K562 (cell line): Measurements from ENCODE around the gene FSIP2. TPM values are rescaled to one million over a fixed set of nuclear protein-coding genes. Genes with fewer than 3 reads are reported as not detected.

Experiments
- C11orf30 ChIP-seq: fragments of 450-650 bp; IDR thresholded peaks from 2 replicates; pipeline ENCODE4 v1.6.1; 2016; ENCODE audit warnings: low read depth, mild to moderate bottlenecking
- CREM ChIP-seq: IDR thresholded peaks from 2 replicates; pipeline ENCODE4 v1.6.1; 2014; ENCODE audit warnings: antibody characterized with exemption, low read depth
- CTCF ChIP-seq, 3 experiments: IDR thresholded peaks in 2 of 3; conservative IDR thresholded peaks in 1 of 3; 2 replicates each; pipeline ENCODE4 v1.5.1; 2011 to 2012; ENCODE audit warnings: low read length in 3 of 3, mild to moderate bottlenecking in 3 of 3, control low read depth in 2 of 3, improper control_type of control experiment in 1 of 3, inconsistent platforms in 1 of 3, low read depth in 1 of 3, mixed read lengths in 1 of 3, moderate library complexity in 1 of 3; ENCODE audit not compliant: insufficient read depth in 2 of 3
- FOXK1 ChIP-seq: sonication (generic); formaldehyde crosslinking; IDR thresholded peaks from 2 replicates; pipeline ENCODE4 v1.8.0; 2022; ENCODE audit warnings: missing genetic modification reagents, mild to moderate bottlenecking, borderline replicate concordance
- IFI16 ChIP-seq: fragments of 250-450 bp; sonication (Bioruptor Pico); IDR thresholded peaks from 2 replicates; pipeline ENCODE4 v2.1.2; 2022; ENCODE audit warnings: mild to moderate bottlenecking, inconsistent platforms
- MAFG ChIP-seq: fragments of 450-650 bp; conservative IDR thresholded peaks from 2 replicates; pipeline ENCODE4 v1.6.1; 2016; ENCODE audit warnings: missing genetic modification characterization, missing compliant biosample characterization
- PHB ChIP-seq: fragments of 250-450 bp; sonication (Bioruptor Pico); IDR thresholded peaks from 2 replicates; pipeline ENCODE4 v1.5.0; 2021
- RB1 ChIP-seq: fragments of 450-650 bp; IDR thresholded peaks from 2 replicates; pipeline ENCODE4 v1.6.1; 2017; ENCODE audit warnings: low read depth, mild to moderate bottlenecking
- RBM22 ChIP-seq: fragments of 200-400 bp; formaldehyde crosslinking; IDR thresholded peaks from 2 replicates; pipeline ENCODE4 v1.6.1; 2018; ENCODE audit warnings: low read length, low read depth; ENCODE audit not compliant: poor library complexity, severe bottlenecking
- TCF3 ChIP-seq: sonication (generic); formaldehyde crosslinking; IDR thresholded peaks from 2 replicates; pipeline ENCODE4 v1.4.0; 2020; ENCODE audit warnings: mild to moderate bottlenecking, missing genetic modification reagents
- TRIM25 ChIP-seq: fragments of 450-650 bp; IDR thresholded peaks from 2 replicates; pipeline ENCODE4 v1.7.0; 2016; ENCODE audit warnings: borderline replicate concordance
- ZBTB11 ChIP-seq, 3 experiments: fragments of 200-800 bp in 1 of 3; fragments of 250-450 bp in 1 of 3; fragments of 450-650 bp in 1 of 3; sonication (Bioruptor Pico) in 1 of 3; sonication (Bioruptor generic) in 1 of 3; formaldehyde crosslinking in 1 of 3; IDR thresholded peaks; 2 replicates each; pipeline versions ENCODE4 v1.6.1 to v1.8.0; 2016 to 2022; ENCODE audit warnings: mild to moderate bottlenecking in 2 of 3, missing genetic modification characterization in 2 of 3, missing compliant biosample characterization in 1 of 3, moderate library complexity in 1 of 3
- ZBTB34 ChIP-seq: fragments of 250-450 bp; sonication (Bioruptor Pico); IDR thresholded peaks from 2 replicates; pipeline ENCODE4 v1.8.0; 2021; ENCODE audit warnings: mild to moderate bottlenecking, moderate library complexity
- ZBTB9 ChIP-seq: fragments of 450-650 bp; formaldehyde crosslinking; IDR thresholded peaks from 2 replicates; pipeline ENCODE4 v1.4.0; 2020; ENCODE audit warnings: mild to moderate bottlenecking, moderate library complexity
- ZNF146 ChIP-seq: IDR thresholded peaks from one replicate; pipeline ENCODE4 v1.6.1; 2018; ENCODE audit warnings: missing compliant biosample characterization; ENCODE audit not compliant: unreplicated experiment
- ZNF253 ChIP-seq: fragments of 250-450 bp; sonication (Bioruptor Pico); conservative IDR thresholded peaks from 2 replicates; pipeline ENCODE4 v1.6.1; 2021; ENCODE audit warnings: mild to moderate bottlenecking
- ZNF316 ChIP-seq: fragments of 450-650 bp; IDR thresholded peaks from 2 replicates; pipeline ENCODE4 v1.6.1; 2016
- ZNF583 ChIP-seq: fragments of 250-450 bp; sonication (Bioruptor Pico); IDR thresholded peaks from 2 replicates; pipeline ENCODE4 v1.4.0; 2020
- polyA plus RNA-seq, 8 experiments: library from polyadenylated mRNA; depleted of rRNA in 4 of 8; stranded (reverse) in 5 of 8; unstranded in 3 of 8; fragments of >200 nt; fragmentation: Nextera tagmentation in 2 of 8; fragmentation: Illumina TruSeq in 1 of 8; extraction: Ambion mirVana in 2 of 8; extraction: Trizol in 1 of 8; gene quantifications; 2 replicates each; pipeline versions ENCODE4 v1.2.1 to v1.2.3, GENCODE V29; 2011 to 2014; ENCODE audit warnings: inconsistent platforms in 1 of 8, missing spikeins in 1 of 8
- total RNA-seq, 7 experiments: library from RNA; depleted of rRNA in 6 of 7; stranded (reverse); fragments of >200 nt in 6 of 7; fragmentation: Illumina TruSeq in 2 of 7; extraction: Trizol in 2 of 7; gene quantifications; 2 replicates each; pipeline versions ENCODE4 v1.2.1 to v1.2.3, GENCODE V29; 2011 to 2021; ENCODE audit warnings: low replicate concordance in 1 of 7

Gene FSIP2
- total and polyA plus RNA-seq, 9 of the 15 experiments (the other 6 are each of a cell fraction or from before 2014, with no cell fraction given), result 0.01 to 0.04 TPM; not detected in 7

- TF ChIP-seq PHB (no peak), FOXK1 (CRISPR knock-in tag) (no peak), ZNF146 (CRISPR knock-in tag) (no peak), CTCF (IDR thresholded peaks at IDR 0.05 in 2 of 3, conservative IDR thresholded peaks at IDR 0.05 in 1 of 3; ENCODE audit: insufficient read depth in 2 of 3, low read depth in 1 of 3, low read length in 3 of 3) (no peak), ZNF583 (CRISPR knock-in tag) (no peak), CREM (no peak), TRIM25 (no peak), RBM22 (no peak), IFI16 (no peak), ZBTB34 (CRISPR knock-in tag) (no peak), C11orf30 (peak; percentile 67), TCF3 (no peak), ZNF253 (no peak), MAFG (peak; percentile 60), ZNF316 (peak; percentile 79), ZBTB9 (no peak), RB1 (no peak), ZBTB11 (CRISPR knock-in tag; IDR thresholded peaks at IDR 0.05) (no peak)
Observed at GRCh38 chr2:185862657-185863398, 124.2 kb downstream of the FSIP2 start (continued).
